Astrocyte (in vitro differentiated cells and primary cell): ENCODE results near the gene MCAM. TPM values are rescaled to one million over a fixed set of nuclear protein-coding genes. Genes with fewer than 3 reads are reported as not detected.
A peak's percentile ranks its signal among the peaks of the same experiment; 100 is the strongest.

Experiments used
- DNase-seq: peaks from one replicate; pipeline ENCODE4 v3.0.0-alpha.2; 2010; ENCODE audit warnings: low read depth
- FAIRE-seq: peaks from 2 replicates; lab custom pipeline; 2011; peaks lifted over from hg19 to GRCh38; lab: Jason Lieb, UNC
- H2AFZ ChIP-seq: 2 replicates; pipeline ENCODE4 v1.6.0; 2012; ENCODE audit warnings: low read depth, low read length, inconsistent platforms
- H3K27ac ChIP-seq: 2 replicates; pipeline ENCODE4 v1.5.1; 2011; ENCODE audit warnings: low read depth, low read length, inconsistent platforms
- H3K27me3 ChIP-seq: 2 replicates; pipeline ENCODE4 v1.6.0; 2011; ENCODE audit warnings: low read length, inconsistent platforms; ENCODE audit not compliant: insufficient read depth
- H3K36me3 ChIP-seq: 2 replicates; pipeline ENCODE4 v1.5.1; 2011; ENCODE audit warnings: low read length, inconsistent platforms; ENCODE audit not compliant: insufficient read depth
- H3K4me1 ChIP-seq: 2 replicates; pipeline ENCODE4 v1.5.1; 2011; ENCODE audit warnings: low read length, inconsistent platforms; ENCODE audit not compliant: insufficient read depth
- H3K4me2 ChIP-seq: 2 replicates; pipeline ENCODE4 v1.6.0; 2012; ENCODE audit warnings: low read length, inconsistent platforms
- H3K4me3 ChIP-seq: 2 replicates; pipeline ENCODE4 v1.5.1; 2011; ENCODE audit warnings: low read depth, mild to moderate bottlenecking, low read length, inconsistent platforms; ENCODE audit not compliant: insufficient read depth
- H3K79me2 ChIP-seq: 2 replicates; pipeline ENCODE4 v1.6.0; 2012; ENCODE audit warnings: mild to moderate bottlenecking, low read length, inconsistent platforms; ENCODE audit not compliant: insufficient read depth
- H3K9ac ChIP-seq: 2 replicates; pipeline ENCODE4 v1.6.0; 2012; ENCODE audit warnings: mild to moderate bottlenecking, low read length, inconsistent platforms
- H3K9me3 ChIP-seq: 2 replicates; pipeline ENCODE4 v1.5.1; 2012; ENCODE audit warnings: low read depth, mild to moderate bottlenecking, low read length, inconsistent platforms; ENCODE audit not compliant: insufficient read depth
- H4K20me1 ChIP-seq: 2 replicates; pipeline ENCODE4 v1.6.0; 2012; ENCODE audit warnings: low read length, inconsistent platforms; ENCODE audit not compliant: insufficient read depth
- H3K27ac Mint-ChIP-seq: one replicate; pipeline ENCODE4 v1.8.0; 2021; ENCODE audit warnings: mild to moderate bottlenecking, mixed read lengths; ENCODE audit not compliant: unreplicated experiment
- H3K27me3 Mint-ChIP-seq: one replicate; pipeline ENCODE4 v1.8.0; 2021; ENCODE audit warnings: low read depth, mixed read lengths; ENCODE audit not compliant: unreplicated experiment
- H3K36me3 Mint-ChIP-seq: one replicate; pipeline ENCODE4 v1.8.0; 2021; ENCODE audit warnings: low read depth, mixed read lengths; ENCODE audit not compliant: unreplicated experiment
- H3K4me1 Mint-ChIP-seq: one replicate; pipeline ENCODE4 v1.8.0; 2021; ENCODE audit warnings: low read depth, mixed read lengths; ENCODE audit not compliant: unreplicated experiment
- H3K4me3 Mint-ChIP-seq: one replicate; pipeline ENCODE4 v1.8.0; 2021; ENCODE audit warnings: mild to moderate bottlenecking, moderate library complexity, mixed read lengths; ENCODE audit not compliant: unreplicated experiment
- H3K9me3 Mint-ChIP-seq: one replicate; pipeline ENCODE4 v1.8.0; 2021; ENCODE audit warnings: mild to moderate bottlenecking, mixed read lengths; ENCODE audit not compliant: unreplicated experiment
- EZH2 ChIP-seq: IDR thresholded peaks from 2 replicates; pipeline ENCODE4 v1.6.1; 2012; ENCODE audit warnings: mild to moderate bottlenecking, low read length, inconsistent platforms; ENCODE audit not compliant: insufficient read depth
- total RNA-seq: library from RNA; stranded (reverse); gene quantifications from 2 replicates; pipeline ENCODE4 v1.2.1, GENCODE V29; 2021
- TF ChIP-seq, protein P1 (sequence below): IDR thresholded peaks from 2 replicates; pipeline ENCODE4 v1.5.1; 2011; ENCODE audit warnings: low read depth, mild to moderate bottlenecking, inconsistent platforms, low read length, moderate library complexity; ENCODE audit not compliant: insufficient read depth

The MCAM gene
- total RNA-seq, 1 donor from 2014 or later: 213 TPM

DNA sequence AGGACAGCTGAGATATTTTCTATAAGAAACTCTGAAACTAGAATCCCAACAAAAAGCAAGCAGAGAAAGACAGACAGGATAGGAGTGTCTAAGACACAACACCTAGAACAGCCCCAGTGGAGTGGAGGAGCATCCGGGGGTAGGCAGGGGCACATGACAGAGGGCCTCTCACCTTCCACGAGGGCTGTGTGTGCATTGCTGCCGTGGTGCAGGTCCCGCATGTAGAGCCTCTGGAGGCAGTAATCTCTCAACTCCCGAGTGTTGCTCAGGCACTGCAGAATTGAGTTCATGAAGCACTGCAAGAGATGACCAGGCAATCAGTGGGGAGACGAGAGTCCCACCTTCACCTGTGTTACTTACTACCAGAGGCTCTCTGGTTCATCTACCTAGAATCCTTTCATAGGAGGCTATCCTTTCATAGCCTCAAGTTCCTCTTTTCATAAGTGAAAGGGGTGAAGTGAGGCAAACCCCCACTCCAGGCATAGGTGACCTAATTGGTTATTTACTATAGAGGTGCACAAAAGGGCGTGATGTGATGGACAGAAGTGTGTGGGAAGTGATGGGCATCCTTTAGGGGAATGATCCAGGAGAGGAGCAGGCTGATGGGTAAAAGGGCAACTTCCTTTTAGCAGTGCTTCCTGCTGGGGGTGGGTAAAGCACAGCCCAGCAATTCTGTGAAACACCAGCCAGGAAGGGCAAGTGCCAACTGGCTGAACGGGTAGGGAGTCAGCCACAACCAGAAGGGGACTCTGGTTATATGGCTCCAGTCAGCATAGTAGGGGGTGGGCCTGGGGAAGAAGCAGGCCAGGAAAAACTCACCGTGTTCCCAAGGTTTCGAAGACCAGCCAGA is 42.7 kb upstream of the MCAM start:
- peaks cover 20% of the 10 kb centered on the region for H3K4me1 Mint-ChIP-seq
- Histone ChIP-seq H3K4me1 (peaks cover 18% of the 10 kb centered on the region), H3K79me2 (no peaks in the 10 kb centered on the region), H4K20me1 (no peaks in the 10 kb centered on the region), H3K9ac (no peak overlapping the region), H3K9me3 (no peaks in the 10 kb centered on the region), H3K4me2 (no peak overlapping the region), H3K27ac (no peak overlapping the region), H3K27me3 (no peaks in the 10 kb centered on the region), H3K36me3 (no peaks in the 10 kb centered on the region), H2AFZ (no peak overlapping the region), H3K4me3 (no peak overlapping the region)
- peaks cover 10% of the 10 kb centered on the region for H3K27me3 Mint-ChIP-seq
- no peak overlapping the region for H3K27ac Mint-ChIP-seq
- TF ChIP-seq, protein P1, sequence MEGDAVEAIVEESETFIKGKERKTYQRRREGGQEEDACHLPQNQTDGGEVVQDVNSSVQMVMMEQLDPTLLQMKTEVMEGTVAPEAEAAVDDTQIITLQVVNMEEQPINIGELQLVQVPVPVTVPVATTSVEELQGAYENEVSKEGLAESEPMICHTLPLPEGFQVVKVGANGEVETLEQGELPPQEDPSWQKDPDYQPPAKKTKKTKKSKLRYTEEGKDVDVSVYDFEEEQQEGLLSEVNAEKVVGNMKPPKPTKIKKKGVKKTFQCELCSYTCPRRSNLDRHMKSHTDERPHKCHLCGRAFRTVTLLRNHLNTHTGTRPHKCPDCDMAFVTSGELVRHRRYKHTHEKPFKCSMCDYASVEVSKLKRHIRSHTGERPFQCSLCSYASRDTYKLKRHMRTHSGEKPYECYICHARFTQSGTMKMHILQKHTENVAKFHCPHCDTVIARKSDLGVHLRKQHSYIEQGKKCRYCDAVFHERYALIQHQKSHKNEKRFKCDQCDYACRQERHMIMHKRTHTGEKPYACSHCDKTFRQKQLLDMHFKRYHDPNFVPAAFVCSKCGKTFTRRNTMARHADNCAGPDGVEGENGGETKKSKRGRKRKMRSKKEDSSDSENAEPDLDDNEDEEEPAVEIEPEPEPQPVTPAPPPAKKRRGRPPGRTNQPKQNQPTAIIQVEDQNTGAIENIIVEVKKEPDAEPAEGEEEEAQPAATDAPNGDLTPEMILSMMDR: no peak
- no peak for TF ChIP-seq EZH2
- H3K4me3 Mint-ChIP-seq: no peak overlapping the region
- no peaks in the 10 kb centered on the region for H3K9me3 Mint-ChIP-seq
- peaks cover 14% of the 10 kb centered on the region for H3K36me3 Mint-ChIP-seq
- no peak for DNase-seq
- FAIRE-seq: no peak

DNA sequence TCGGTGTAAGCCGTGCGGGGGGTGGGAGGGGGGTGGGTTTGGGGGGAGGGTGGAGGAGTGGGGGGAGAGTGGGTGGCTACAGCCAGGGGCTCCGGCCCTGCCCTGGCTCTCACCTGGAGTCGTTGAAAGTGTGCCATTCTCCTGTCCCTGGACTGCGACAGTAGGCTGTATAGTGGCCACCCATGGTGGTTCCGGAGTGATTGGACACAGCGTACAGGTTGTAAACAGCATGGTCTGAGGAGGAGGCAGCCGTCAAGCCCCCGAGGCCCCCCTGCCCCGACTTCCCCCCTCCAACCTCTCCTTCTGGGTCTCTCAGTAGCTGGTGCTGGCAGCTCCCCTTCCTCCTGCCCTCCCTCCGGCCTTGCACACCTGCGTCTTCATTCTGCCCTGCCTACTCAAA is 40.1 kb upstream of the MCAM start:
- DNase-seq (no peak), FAIRE-seq (no peak)
- no peaks in the 10 kb centered on the region for H3K79me2 ChIP-seq
- no peaks in the 10 kb centered on the region for H3K9me3 ChIP-seq
- H4K20me1 ChIP-seq: no peaks in the 10 kb centered on the region
- Mint-ChIP-seq H3K9me3 (no peaks in the 10 kb centered on the region), H3K4me1 (peaks cover 13% of the 10 kb centered on the region), H3K36me3 (peaks cover 14% of the 10 kb centered on the region), H3K27me3 (peaks cover 17% of the 10 kb centered on the region), H3K4me3 (peak overlapping the region; percentile 29), H3K27ac (no peak overlapping the region)
- no peaks in the 10 kb centered on the region for H3K27me3 ChIP-seq
- H3K9ac ChIP-seq: peak overlapping the region; percentile 75
- H3K4me1 ChIP-seq: peaks cover 15% of the 10 kb centered on the region
- peak overlapping the region; percentile 99 for H2AFZ ChIP-seq
- no peak for TF ChIP-seq EZH2
- TF ChIP-seq, protein P1: no peak
- H3K4me2 ChIP-seq: peak overlapping the region; percentile 99
- no peaks in the 10 kb centered on the region for H3K36me3 ChIP-seq
- H3K27ac ChIP-seq: no peak overlapping the region
- H3K4me3 ChIP-seq: peak overlapping the region; percentile 69
